T-helper 2 cell treated with Interferon-gamma antibody and Interleukin-4, amounts not matched to agents 100 ng/mL and 5 ng/mL, for 36 hours (primary cell): ENCODE measurements around the gene AIF1. TPM values are rescaled to one million over a fixed set of nuclear protein-coding genes. Genes with fewer than 3 reads are reported as not detected.

Experiments
- intact Hi-C: fragments of 100-400 bp; cut with micrococcal nuclease; formaldehyde crosslinking; loops from one replicate; pipeline ENCODE4 v1.15.1; 2023
- total RNA-seq: library from RNA; stranded (reverse); gene quantifications from 2 replicates; pipeline ENCODE4 v1.2.3, GENCODE V29; 2022

The AIF1 gene
- total RNA-seq, 1 donor from 2014 or later = 67.9 TPM

DNA sequence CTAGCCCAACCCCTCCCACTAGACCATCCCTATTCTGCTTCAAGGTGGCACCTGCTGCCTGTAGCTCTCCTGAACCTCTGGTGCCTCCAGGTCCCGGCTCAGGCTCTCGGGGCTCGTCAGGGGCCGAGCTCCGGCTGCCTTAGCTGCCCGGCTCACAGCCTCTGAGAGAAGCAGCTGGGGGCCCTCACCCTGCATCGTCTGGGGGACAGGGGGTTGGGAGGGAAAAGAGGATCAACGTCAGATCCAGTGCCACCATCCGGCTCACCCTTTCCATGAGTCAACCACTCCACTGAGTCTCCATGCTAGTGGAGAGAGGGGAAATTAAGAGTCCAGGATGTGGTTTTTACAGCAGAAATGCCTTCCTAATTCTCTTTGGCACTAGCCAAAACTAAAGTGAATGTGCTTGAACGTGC lies 24.4 kb downstream of the AIF1 start:
- intact Hi-C loops = no loop called here

DNA sequence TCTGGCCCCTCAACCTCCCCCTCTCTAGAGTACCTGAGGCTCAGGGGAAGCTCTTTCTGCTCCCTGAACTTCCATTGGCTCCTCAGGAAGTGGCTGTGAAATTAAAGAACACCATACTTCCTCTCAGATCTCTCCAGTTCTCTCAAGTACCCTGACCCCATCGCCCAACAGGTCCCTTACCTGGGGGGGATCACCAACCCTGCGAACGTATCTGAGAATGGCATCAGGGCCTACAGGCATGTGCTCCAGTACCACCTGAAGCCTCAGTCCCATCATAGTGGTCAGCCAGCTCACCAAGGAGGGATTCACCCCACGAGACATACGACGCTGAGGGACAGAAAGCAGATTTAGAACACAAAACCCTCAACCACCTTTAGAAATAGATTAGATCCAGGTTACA lies 25.6 kb downstream of the AIF1 start:
- intact Hi-C loops = no loop called here

DNA sequence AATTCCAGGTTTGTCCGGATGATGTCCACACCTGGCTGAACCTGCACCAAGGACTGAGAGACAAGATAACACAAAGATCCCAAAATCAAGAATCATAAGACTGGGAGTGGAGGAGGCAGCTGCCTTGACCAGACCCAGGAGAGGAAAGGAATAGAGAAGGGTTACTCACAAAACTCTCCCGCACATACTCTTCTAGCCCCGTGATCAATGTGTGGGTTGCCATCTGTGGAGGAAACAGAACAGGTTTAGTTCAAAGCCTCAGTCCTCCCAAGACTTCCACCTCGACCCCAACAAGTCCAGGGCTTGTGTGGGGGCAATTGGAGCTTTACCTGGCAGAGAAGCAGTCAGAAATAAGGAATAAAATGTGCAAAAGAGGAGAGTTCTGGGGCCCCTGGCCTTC lies 26.3 kb downstream of the AIF1 start:
- intact Hi-C loops = no loop called here

DNA sequence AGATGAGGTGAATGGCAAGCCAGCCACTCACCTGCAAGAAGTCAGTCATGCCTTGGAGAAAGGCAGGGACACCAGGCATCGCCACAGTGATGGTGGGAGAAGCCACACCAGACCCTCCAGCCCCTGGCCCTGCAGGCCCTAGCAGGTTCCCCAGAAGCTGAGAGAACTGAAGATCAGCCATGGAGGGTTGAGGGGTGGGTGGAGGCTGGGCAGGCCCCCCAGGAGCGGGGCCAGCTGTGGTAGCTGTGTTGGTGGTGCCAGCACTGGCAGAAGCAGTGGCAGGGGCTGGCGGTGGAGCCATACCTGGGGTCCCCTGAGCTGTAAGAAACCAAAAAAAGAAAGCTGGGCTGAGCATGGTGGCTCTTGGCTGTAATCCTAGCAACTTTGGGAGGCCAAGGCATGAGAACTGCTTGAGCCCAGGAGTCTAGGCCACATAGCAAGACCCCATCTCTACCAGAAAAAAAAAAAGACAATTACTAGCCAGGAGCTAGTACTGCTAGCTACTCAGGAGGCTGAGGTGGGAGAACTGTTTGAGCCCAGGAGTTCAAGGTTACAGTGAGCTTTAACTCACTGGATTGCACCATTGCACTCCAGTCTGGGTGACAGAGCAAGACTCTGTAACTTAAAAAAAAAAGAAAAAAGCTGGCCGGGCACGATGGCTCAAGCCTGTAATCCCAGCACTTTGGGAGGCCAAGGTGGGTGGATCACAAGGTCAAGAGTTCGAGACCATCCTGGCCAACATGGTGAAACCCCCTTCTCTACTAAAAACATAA lies 27.9 kb downstream of the AIF1 start:
- intact Hi-C loops = no loop called here

DNA sequence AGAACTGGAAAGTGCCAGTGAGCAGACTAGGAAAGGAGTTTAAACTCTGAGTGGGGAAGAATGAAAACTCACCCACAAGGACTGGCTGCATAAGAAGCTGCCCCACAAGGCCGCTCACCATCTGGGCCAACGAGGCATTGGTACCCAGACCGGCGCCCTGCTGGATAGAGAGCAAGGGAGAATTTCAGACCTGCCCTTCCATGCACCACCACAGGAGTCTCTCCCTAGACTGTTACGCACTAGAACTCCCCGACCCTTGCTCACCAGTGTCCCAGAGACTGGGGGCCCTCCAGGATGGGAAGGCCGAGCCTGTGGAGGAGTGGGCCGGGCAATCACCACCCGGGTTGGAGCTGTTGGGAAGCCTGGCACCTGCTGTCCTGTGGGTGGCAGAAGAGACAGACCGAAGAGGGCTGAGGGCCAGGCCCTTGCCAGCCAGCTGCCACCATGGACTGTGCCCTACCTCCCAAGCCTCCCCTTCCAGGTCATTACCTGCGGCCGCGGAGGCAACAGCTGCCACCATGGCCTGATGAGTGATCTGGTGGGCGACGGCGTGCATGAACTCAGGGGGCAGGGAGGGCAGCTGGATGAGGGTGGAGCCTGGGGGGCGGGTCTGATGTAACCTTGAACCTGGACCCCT lies 28.9 kb downstream of the AIF1 start:
- intact Hi-C loops = no loop called here

DNA sequence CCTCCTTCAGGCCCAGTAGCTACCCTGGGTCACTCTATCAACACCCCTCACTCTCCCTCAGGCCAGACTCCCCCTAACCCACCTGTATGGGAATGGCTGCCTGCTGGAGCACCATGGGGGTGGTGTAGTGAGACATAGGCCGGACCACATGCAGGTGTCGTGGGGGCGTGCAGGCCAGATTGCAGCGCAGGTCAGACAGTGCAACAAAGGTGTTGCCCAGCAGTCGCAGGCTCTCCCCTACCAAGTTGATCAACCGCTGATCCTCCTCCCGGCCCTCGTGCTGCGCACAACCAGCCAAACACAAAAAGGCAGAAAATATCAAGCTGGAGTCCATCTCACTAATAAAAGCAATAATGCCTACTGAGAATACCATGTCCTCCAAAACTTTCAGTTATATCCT lies 30.3 kb downstream of the AIF1 start:
- intact Hi-C loops = no loop called here

DNA sequence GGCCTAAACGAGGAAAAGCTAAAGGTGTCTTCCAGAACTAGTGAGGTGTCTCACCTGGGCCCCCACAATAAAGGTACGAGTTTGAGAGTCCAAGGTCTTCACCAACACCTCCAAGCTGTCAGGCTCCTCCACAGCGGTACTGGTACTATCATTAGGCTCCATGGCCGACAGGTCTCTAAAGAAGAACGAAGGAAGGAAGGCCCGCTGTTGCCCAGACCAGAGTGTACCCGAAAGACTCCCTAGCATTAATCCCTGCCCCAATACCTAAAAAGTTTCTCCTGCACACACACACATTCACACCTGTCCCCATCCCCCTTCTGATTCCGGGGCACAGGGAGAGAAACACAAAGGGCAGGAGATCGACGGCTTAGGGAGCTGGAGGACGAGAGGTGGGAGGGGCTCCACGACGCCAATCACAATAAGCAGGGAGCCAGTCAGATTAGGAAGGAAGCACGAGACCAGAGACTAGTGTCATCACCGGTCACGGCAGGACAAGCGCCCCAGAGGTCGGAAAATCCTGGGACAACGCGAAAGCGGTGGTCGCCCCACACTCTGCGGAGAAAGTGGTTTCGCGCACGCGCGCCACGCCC lies 36.7 kb downstream of the AIF1 start:
- intact Hi-C loops = loop anchor here (1.0 to 5.0 kb wide), 8 partner anchors 9 to 183 kb away; partner anchors contain the start of genes C6orf47, CLIC1, DDX39B and HSPA1B

DNA sequence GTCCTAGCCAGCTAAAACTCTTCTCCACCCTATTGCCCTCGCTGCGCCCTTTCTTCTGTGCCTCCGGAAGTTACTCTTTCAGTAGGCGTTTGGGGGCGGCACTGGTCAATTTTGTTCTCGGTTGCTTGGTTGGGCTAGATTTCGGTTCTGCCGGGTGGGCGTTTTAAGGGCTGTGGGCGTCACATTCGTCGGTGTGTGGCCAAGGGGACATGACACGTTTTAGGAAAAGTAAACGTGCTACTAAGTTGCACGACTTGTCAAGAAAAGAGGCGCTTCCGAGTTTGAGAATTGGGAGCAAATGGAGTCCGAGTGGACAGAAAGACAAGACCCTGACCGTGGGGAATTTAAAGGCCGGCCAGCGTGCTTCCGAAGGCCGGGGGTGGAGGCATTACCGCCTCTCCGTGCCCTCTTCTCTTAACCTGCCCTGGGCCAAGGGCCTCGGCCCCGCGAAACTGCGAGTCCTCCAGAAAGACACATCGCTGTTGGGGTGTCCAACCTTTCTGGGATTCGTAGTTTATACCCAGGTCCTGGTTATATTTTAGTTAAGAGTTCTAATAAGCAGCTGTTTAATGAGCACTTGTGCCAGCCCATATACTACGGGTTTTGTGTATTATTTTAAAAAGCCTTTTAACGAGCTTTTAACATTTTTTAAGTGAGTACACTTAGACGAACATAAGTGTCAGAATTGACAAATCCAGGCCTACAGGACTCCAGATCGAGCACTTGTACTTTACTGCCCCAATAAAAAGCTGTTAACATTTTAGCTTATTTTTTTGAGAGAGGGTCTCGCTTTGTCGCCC lies 38.1 kb downstream of the AIF1 start:
- intact Hi-C loops = loop anchor here (1.0 to 5.0 kb wide), 8 partner anchors 7 to 182 kb away; partner anchors contain the start of genes C6orf47, CLIC1, DDX39B and HSPA1B

DNA sequence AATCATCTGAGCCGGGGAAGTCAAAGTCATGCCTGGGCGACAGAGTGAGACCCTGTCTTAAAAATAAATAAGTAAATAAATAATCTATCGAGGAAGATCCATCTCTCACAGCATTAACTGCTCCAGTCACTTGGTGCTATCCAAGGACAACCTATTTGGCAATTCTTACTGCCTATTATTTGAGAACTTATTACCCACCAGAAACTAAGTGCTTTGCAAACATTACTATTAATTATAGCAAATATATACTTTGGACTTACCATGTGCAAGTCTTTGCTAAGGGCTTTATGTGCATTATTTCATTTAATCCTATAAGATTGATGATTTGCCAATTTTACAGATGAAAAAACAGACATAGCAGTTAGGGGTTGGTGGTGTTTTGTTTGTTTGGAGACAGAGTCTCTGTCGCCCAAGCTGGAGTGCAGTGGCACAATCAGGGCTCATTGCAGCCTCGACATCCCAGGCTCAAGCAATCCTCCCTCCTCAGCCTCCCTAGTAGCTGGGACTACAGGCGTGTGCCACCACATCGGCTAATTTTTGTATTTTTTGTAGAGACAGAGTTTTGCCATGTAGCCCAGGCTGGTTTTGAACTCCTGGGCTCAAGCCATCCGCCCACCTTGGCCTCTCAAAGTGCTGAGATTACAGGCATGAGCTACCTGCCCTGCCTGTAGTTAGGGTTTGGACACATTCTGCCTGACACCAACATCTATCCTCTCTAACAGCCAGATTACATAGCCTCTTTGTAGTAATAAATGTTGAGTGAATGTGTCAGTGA lies 39.7 kb downstream of the AIF1 start:
- intact Hi-C loops = loop anchor here (5.0 kb wide), 1 partner anchor 83 kb away; the partner anchor contains the start of gene CLIC1

DNA sequence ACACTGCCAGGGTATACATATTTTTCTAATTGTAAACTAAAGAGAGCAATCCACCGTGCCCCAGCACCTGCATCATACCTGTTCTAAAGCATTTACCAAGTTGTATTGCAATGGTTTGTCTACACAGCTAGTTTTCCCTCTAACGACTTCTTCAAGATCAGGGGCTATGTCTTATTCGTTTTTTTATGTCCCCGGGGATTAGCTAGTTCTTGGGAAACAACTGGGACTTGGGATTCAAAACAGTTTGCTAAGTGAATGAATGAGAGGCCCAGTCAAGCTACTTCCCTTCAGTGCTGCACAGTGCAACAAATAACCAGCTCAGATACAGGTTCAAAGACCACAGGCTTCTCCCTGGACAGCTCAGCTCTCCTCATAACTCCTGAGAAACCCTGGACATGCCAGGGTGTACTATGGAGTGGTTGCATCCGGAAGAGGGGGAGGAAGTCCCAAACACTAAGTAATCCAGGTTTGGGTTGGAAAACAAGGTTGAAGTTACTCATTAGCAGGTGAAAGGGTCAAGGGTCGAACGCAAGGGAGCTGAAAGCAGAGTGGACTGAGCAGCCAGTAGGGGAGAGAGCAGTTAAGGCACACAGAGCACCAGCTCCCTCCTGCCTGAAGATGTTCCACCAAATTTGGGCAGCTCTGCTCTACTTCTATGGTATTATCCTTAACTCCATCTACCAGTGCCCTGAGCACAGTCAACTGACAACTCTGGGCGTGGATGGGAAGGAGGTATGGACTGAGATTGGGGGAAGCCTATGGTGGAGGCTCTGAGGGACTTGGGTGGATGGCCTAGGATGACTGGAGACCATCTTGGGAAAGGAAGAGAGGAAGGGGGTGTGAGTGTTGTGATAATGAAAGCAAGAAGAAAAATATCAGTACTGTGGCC lies 40.6 kb downstream of the AIF1 start, which contains the start of gene APOM:
APOM (plus strand) TSS at position 546 of the 889 bp plus-strand sequence; CDS start at position 619, 73 bp downstream.
- intact Hi-C loops = no loop called here

DNA sequence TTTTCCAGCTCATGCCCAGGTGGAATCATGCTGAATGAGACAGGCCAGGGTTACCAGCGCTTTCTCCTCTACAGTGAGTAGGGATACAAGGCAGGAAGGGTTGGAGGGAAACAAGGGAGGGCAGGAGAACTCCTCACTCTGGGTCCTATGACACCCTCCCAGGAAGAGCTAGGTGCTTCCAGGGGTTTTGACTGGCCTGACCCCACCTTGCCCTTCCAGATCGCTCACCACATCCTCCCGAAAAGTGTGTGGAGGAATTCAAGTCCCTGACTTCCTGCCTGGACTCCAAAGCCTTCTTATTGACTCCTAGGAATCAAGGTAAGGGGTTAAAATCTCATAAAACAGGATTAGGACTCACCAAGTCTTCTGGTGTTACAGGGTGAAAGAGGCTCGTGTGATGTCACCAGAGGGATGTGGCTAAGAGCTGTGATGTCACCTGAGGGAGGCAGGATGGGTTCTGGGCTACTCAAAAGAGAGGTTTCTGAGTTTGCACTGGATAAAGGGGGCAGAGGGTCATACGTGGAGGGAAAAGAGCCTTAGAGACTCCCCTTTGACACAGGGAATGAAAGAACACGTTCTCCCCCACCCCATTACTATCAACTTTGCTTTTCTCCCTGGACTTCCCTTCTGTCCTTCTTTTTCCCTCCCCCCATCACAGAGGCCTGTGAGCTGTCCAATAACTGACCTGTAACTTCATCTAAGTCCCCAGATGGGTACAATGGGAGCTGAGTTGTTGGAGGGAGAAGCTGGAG lies 42.5 kb downstream of the AIF1 start:
- intact Hi-C loops = no loop called here

DNA sequence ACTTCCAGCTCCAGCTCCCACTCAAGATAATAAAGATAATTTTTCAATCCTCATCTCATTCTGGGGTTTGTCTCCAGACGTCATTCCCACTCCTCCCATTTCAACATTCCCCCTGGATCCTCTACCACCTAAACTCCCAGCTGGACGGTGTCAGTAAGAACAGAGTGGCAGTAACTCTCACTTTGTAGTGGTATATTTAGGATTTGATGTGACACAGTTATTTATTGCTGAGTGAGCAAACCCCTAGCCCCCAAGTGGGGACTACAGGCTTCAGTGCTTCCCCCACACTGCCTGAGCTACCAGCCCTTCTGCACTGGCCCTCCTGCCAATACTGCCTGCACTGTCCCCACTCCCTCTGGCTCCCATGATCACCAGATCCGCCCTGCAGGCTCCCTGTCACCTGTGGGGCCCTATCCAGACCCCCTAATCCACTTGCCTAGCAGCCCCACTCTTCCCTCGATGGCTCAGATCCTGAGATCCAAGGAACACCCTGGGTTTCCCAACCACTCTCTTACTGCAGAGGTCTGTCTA lies 43.2 kb downstream of the AIF1 start:
- intact Hi-C loops = no loop called here

DNA sequence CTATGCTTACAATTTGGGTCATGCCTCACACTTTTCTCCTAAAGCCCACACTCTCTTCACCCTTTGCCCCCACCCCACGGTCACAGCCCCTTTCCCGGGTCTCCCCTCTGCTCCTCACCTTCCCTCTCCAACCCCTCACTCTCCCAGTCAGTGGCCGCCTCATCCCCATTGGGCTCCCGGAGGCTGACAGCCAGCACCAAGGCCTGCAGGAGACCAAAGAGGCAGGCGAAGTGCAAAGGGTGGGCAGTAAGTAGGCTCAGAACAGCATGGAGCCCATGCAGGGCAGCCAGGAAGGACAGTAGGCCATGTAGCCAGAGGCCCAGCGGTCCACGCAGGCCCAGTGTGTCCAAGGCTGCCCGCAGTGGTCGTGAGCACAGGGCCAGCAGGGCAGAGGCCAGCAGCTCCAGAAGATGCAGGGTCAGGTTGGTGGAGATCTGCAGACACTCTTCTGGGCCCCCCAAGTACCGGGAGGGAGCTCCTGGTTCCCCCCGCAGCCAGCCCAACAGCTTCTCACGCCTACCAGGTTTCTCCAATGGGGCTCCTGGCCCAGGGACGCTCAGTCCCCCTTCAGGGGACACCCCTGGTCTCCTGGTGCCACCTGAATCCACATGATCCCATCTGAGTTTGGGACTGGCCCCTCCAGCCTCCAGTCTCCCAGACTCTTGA lies 44.1 kb downstream of the AIF1 start:
- intact Hi-C loops = no loop called here

DNA sequence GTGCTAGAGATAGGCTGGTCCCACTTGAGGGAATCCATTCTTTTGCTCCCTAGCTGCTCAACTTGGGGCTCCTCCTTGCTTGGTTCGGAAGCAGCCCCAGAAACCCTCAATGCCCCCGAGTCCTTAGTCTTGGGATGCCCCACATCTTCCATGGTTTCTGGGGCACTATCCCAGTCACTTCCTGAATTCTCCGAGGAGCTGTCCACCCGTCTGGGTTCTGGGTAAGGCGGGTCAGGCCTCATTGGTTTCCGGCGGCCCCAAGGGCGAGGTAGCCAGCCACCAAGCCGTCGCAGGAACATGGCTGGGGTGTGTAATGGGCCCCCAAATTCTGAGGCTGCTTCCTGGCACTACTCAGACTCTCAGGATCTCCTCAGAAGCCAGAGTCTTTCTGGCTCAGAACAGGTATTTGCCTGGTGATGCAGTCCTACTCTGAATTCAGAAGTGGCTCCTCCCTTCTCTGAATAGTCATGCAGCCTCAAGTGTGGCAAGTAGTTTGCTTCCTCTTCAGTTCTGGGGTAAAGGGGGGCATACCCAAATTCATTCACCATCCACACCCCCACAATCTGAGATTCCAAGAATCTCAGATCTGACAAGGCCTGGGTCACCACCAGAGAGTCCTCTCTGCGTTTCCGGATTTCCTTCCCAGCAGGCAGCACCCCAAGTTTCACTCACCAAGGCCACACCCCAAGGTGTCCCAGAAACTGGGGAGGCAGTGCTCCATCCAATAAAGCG lies 44.8 kb downstream of the AIF1 start:
- intact Hi-C loops = loop anchor here (1.0 to 10.0 kb wide), 2 partner anchors 8 to 515 kb away; partner anchors contain the start of genes AGPAT1, BAG6 and RNF5

DNA sequence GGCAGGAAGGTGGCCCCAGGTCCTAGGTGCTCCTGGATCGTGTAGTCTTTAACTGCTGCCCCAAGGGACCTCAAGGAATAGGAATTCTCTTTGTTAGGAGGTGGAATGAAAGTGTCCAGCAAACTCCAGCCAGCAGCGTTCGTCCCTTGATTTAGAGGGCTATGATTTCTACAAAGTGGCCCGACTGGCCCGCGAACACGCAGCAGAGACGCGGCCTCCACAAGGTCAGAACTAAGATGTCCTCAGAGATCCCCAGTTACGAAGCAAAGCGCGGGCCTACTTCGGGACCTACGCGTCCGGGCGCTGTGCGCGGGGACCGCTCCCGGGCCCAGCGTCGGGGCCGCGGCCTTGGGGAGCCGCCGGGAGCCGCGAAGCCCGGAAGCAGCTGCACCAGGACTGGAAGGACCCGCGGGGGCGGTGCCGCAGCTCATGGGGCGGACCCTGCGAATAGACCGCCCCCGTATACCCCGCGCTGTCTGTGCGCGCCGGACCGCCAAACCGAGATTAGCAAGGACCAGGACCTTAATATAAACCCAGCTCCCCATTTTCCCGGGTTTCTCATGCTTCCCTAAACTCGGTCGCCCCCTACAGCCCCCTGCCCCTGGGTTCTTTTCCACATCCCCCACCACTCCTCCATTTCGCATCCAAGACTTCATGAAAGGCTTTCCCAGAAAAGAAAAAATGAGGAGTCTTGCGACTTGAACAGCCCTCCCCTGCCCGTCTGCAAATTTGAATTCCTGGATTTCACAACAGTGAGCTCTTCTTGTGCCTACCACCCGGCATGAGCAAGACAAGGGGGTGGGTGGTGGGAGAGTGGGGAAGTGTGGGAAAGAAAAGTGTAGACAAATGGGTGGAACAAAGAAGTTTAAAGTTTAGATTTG lies 45.6 kb downstream of the AIF1 start, which contains the start of gene C6orf47:
C6orf47 (minus strand) TSS at position 398 of the 881 bp plus-strand sequence. CDS start 831 bp downstream, outside the sequence.
- intact Hi-C loops = loop anchor here (1.0 to 10.0 kb wide), 2 partner anchors 8 to 514 kb away; partner anchors contain the start of genes AGPAT1, BAG6 and RNF5
